HG02885 (cell line): ENCODE data around the gene KCNK7.

Experiments used
- ATAC-seq: cut with Tn5 transposase; IDR thresholded peaks from one replicate; pipeline ENCODE4 v1.9.1; 2021; ENCODE audit warnings: mild to moderate bottlenecking; ENCODE audit not compliant: unreplicated experiment, poor library complexity

The KCNK7 gene

DNA sequence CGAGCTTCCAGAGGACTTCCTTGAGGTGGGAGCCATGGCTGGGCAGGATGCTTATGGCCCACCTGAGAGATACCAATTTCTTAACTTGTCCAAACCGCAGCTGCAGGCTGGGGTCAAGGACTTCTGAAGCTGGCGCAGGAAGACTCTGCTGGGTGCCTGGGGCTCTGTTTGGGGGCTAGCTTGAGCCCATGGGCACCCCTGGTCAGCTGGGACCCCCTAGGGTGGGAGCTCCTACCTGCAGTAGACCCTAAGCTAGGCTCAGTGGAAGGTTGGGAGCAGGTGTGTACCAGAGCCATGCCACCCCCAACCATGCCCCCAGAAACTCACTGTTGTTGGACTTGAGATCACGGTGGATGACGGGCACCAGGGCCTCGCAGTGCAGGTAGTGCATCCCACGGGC, 17.1 kb upstream of the KCNK7 start:
- no peak for ATAC-seq

DNA sequence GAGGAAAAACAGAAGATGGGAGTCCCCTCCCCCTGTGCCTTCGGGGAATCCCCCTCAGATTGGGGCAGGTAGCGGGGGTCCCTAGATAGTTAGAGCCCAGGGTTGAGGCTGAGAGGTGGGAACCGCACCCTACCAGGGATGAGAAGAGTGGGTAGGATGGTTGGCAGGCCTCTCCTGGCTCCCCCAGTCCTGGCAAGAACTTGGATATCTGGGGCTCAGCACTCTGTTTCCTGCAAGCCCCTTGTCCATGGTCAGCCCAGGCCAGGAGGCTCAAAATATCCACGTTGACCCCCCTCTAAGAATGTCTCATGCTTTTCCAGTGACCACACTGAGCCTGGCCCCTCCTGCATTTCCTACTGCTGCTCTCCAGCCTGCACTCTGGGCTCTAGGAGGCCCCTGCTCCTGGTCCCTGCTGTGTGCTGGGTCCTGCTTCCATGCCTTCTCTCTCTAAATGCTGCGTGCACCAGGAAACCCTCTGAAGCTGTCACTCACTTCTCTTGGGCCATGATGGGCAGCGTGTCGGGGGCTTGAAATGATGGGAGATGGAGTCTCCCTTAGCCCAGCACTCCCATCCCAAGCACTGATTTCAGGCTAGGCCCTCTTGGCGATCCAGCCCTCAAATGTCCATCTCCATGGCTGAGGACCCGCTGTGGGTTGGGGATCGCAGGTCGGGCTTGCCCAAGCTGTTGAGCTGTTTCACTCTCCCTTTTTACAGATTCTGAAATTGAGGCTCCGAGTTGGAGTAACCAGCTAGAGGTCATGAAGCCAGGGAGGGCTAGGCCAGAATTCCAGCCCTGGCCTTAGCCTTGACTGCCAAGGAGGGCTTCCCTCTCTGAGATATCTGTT, 16.4 kb upstream of the KCNK7 start:
- no peak for ATAC-seq

DNA sequence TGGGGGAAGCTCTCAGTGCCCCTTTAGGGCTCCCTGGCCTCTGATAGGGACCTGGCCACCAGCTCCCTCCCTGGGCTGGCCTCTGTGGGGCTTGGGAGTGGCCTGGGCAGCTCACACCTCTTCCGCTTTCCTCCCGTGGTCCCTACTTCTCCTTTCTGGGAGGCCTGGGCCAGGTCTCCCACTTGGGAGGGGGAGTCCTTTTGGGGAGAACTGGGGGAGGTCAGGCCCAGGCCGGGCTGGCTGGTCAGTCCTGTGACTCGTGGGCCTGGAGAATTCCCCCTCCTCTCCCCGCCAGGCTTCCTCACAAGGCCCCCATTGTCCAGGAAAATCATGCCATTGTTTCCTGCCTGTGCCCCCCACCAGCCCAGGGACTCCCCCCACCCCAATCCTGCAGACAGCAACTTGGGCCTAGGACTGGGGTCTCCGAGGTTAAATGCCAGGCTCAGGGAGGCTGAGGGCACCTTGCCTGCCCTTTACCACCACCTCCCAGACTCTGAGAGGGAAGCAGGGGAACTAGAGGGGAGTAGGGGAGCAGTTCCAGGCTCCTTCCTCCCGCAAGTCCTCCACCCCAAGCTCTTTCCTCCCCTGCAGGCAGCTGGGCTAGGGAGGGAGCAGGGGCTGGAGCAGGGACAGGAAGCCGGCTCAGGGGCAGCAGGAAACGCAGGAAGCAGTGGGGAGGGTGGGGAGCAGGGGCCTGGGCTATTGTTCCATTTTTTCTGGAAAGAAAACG, 15.6 kb upstream of the KCNK7 start:
- no peak for ATAC-seq

DNA sequence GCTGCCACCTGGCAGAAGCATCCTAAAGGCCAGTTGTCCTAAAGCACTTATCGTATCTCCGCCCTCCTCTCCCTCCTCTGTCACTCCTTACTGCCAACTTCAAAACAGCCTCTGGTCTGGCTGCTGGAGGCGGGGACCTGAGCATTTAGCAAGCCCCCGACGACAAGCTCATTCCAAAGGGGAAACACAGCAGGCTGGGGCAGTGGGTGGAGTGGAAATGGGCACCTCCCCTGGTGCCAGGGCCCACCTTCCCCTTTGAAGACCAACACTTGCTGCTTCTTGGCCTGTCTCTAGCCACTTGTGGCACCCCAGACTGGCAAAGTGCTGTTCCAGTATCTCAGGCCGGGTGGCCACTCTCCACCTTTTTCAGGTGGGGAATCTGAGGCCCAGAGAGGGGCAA, 14.8 kb upstream of the KCNK7 start:
- ATAC-seq = no peak

DNA sequence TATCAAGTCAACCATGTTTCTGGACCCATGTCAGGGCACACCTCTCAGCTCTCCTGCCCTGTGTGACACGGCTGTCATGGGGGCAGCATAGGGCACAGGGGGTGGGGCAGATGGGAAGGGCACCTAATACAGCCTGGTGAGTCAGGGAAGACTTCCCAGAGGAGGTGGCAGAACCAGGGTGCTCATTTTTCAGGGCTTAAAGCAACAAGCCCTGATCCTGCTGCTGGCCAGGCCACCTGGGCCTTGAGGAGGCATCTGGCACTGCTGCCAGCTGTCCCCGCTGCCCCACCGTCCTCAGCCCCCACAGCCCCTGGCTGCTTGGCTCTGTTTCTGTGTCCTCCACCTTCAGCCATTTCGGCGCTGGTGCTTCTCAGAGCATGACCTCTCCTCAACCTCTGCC, 14.1 kb upstream of the KCNK7 start:
- ATAC-seq = no peak

DNA sequence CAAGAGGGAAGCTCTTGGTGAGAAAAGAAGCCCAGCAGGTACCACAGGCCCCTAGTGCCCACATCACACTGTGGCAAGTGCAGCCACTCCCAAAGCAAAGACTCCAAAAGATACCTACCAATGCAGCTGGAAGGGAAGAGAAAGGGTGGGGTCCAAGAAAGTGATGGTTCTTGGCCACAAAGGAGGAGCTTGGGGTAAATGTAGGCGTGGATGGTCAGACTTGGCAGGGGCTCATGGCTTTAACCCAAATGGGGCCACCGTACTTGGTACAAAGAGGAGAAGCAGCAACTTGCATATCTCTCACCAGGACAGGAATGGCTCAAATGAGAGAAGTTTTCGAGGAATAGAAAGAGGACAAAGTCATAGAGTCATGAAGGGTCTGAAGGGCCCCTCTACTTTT, 13.6 kb upstream of the KCNK7 start:
- ATAC-seq = no peak

DNA sequence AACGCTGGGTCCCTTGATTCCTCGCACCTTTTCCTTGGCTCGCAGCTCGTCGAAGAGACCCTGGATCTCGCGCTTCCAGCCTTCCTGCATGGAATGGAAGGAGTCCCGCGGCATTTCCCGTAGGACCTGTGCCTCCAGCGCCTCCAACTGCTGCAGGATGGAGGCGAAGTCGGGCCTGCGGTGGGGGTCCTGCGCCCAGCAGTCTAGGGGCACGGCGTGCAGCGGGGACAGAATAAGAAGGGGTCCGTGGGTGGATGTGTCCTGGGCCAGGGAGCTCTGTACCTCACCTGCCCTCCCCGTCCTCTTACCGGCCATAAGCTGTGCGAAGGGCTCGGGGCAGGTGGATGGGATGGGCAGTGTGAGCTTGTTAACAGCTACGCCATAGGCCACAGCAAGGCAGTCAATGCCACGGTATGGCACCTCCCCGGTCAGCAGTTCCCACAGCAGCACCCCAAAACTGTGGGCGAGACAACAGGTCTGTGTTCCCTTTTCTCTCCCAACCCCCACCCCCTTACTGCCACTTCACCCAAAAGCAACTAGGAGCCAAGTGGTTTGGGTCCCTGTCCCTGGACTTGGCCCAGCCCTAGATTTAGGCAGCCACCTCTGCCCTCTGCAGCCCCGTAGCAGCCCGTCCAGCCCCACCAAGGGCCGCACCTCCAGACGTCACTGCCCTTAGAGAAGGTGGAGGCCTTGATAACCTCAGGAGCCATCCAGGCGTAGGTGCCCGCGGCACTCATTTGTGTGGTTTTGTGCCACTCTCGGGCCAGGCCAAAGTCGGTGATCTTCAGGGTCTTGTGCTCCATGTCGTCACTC, 12.2 kb upstream of the KCNK7 start:
- ATAC-seq = no peak

DNA sequence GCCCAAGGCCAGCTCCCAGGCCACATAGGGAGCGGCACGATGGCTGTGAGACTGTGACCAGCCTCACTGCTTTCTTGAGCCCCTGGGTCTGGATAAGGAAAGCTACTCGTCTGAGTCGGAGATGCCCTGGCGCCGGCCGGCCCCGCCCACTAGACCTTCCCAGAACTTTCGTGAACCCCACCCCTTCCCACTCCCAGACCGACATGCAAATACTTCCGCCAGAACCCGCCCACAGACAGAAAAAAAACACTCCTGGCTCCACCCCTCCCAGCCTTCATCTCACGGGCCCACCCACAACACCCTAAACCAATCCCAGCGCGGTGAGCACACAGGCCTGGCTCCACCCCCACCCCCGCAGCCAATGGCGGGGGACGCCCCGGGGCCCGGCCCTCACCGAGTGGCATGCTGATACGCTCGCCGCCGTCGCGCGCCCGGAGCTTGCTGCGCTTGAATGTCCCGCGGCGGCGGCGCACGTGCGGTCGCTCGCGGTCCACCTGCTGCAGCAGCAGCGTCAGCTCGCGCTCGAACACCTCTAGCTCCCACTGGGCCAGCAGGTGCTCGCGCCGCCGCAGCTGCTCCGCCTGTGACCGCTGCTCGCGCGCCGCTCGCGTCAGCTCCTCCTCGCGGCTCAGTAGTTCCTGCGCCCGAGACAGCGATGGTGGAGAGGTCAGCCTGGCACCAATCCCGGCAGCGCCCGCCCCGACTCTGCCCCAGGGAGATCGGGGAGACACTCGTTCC, 11.4 kb upstream of the KCNK7 start:
- ATAC-seq = no peak

DNA sequence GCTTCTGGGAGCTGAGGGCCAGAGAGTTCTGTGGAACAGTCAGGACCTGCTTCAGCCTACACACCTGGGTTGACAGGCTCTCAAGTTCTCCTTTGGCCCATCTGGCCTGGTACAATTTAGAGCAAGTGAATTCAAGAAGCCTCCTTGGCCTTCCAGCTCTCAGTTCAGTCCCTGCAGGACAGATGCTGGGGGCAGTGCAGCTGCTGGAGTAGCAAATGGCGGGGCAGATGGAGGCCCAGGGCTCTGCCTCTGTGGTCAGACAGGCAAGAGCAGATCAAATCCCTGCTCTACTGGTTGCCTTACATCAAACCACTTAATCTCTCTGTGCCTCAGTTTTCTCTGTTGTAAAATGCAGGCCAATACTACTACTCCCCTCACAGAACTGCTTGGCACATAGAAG, 8.7 kb upstream of the KCNK7 start:
- ATAC-seq = no peak

DNA sequence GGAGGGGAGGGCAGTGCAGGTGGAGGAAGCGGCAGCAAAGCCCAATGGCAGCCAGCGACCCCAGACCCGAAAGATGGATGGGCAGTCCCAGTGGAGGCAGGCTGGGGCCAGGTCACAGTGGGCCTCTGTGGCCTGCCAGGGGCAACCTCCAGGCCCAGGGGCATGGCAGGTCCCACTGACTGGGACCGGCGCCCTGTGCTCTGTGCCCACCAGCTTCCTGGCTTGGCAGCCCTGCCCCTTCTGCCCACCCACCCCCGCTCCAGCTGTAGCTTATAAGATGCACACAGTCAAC, 4.3 kb upstream of the KCNK7 start:
- no peak for ATAC-seq

DNA sequence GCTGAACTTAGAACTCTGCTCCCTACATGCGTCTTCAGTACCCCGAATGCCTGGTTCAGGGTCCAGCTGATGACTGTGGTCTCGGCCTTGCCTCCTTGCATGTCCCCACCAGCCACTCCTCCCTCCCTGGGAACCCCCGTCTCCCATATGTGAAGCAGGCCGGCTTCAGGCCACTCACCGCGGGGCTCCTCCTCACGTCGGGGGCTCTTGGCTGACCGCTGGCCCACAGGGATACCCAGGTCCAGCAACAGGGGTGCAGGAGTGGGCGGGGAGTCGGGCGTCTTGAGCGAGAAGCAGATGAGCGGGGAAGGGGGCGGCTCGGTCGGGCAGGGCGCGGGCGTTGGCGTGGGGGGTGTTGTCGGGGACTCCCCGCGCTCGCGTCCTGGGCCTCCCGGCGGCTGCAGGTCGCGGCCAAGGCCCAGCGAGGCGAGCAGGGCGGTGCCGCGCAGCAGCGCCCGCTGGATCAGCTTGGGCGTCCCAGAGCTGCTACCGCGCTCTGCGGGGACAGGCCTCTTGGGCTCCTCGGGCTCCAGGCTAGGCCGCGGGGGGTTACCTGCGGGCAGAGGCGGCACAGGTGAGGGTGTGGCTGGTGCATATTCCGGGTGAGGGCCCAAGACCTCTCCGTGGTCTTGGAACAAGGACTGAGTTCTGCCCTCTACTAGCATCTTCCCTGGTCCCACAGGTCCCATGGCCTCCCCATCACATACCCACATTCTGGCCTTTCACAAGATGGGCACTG, 3.8 kb upstream of the KCNK7 start:
- no peak for ATAC-seq

DNA sequence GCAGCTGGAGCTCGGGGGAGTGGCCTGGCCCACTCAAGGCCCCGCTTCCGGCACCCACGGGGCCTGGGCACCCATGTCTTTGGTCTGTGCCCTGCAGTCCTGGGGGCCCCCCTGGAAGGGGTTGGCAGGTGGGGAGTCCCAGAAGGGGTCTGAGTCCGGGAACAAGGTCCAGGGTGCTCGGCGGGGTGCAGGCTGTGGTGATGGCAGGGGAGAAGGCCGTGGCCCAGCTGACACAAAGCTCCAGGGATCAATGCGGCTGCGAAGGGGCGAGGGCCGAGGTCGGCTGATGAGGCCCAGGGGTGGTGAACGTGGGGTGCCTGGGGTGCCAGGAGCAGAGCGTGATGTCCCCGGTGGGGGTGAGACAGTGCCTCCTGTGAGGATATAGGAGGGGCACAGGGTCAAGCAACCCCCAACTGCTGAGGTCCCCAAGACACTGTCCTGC, 2.7 kb upstream of the KCNK7 start:
- no peak for ATAC-seq

DNA sequence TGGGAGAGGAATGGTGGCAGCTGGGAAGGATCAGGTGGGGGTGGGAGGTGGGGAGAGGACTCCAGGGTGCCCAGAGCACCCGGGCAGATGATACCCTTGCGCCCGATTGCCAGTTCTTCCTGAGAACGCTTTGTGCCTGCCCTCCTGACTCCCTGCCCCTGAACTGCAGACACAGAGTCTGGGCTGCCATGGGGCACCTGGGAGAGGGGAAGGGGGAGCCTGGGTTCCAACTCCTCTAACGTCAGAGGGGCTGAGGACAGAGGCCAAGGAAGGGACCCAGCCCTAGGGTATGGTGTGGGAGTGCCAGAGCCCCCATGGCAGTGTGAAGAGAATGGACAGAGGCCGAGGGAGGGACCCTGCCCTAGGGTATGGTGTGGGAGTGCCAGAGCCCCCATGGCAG, 920 bp upstream of the KCNK7 start:
- ATAC-seq = no peak

DNA sequence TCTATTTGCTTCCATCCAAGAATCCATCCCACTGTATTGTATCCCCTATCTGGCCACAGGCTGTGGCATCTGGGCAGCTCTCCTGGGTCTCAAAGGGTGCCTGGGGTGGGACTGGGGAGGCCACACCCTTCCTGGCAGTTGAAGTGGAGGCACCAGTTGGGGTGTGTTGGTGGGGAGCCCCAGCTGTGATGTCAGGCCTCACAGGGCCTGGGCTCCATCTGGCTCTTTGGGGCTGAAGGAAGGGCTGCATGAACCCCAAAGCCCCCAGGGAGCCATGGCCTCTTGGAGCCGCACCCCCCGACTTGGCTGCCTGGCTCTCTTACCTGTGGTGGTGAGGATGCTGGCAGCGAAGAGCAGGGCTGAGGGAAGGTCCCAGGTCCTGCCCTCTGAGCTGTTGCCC, 469 bp downstream of the KCNK7 start:
- ATAC-seq = no peak

DNA sequence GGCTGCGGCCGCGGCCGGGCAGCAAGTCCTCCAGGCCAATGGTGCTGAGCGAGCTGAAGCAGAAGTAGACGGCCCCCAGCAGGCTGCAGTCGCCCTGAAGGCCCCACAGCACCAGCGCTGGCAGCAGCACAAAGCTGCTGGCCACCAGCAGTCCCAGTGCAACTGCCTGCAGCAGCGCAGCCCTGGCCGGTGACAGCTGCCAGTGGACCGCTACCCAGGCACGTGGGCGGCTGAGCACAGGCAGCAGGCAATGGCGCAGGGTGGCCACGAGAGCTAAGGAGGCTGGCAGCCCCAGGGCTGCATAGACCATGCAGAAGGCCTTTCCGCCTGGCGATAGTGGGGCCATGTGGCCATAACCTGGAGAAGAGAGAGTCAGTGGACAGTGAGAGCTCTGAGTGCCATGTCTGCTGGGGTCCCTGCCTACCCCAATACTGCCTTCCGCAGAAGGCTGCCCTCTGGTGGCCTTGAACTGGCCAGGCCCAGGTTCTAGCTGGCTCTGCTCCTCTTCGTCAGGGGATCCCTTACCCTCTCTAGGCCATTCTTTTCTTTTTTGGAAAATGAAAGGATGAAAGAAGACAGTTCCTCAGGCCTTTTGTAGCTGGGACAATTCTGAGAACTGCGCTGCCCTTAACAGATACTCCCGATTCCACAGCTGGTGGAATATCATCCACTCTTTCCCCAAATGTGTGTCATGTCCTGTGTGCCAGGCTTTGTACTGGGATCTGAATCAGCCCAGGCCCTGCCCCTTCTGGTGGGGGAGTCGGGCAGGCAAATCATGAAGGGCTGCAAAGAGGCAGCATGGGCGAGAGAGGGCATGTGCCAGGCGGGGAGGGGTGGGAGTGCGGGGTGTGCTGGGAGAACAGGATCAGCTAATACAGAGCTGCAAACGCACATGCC, 1.8 kb downstream of the KCNK7 start:
- no peak for ATAC-seq

DNA sequence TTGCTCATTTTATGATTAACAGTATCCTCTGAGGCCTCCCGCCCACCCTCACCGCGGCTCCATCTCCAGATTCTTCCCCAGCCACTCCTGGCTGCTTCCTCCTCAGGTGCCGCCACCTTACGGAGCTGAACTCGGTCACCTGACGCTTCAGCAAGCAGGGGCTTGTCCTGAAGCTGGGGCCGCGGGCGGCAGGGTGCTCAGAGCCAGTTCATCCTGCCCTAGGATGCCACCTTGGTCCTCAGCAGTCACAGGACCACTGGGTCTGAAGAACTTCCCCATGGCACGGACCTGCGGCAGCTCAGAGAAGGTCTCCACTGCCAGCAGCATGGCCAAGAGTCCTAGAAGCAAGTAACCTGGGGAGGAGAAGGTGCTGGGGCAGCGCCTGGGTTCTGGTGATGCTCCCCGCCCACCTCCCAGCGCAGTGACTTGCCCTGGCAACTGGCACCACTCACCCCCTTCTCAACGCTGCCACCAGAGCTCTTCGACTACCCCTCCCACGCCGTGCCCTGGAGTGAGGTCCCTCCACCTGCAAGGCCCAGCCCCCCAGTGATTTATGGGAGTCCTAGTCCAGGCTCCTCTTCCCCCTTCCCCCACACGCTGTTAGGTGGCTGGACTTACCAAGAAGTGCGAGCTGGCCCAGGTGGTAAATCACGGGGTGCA, 2.6 kb downstream of the KCNK7 start:
- ATAC-seq = no peak

DNA sequence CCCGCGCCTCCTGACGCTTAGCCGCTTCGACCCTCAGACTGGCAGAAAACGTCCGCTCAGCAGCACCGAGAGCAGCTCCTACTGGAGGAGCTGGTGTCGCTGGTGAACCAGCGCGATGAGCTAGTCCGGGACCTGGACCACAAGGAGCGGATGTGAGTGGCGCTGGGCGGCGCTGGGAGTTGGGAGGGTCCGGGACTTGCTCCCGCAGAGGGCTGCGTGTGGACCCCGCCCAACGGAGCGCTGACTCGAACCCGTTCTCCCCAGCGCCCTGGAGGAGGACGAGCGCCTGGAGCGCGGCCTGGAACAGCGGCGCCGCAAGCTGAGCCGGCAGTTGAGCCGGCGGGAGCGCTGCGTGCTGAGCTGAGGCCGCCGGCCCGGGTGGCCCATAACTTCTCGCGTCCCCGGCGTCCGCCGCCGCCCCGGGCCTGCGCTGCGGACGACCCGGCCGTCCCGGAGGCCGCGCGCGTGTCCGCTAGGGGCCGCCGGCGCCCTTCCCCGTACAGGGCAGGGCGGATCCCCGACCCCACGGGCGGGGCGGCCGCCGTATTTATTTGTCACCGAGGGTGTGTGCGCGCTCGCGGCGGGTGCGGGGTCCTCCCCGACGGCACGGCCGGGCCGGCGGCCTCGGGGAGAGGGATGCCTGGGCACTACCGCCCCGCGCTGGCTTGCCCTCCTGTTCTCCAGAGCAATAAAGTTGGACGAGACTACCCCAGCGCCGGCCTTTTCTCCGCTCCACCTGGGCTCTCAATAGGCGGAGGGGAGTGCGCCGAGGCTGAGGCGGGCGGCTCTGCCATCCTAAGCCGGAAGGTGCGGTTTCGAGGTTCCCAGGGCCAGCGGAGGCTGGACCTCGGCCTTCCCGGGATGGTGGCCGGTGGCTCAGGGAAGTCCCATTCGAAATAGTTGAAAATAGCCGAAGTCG, 3.4 kb downstream of the KCNK7 start:
- ATAC-seq = no peak
